GM12878 (cell line): ENCODE measurements around the gene FCGBP. TPM values are rescaled to one million over a fixed set of nuclear protein-coding genes. Genes with fewer than 3 reads are reported as not detected.

Experiments
- ATAC-seq: fragments of 200-7000 bp; cut with Tn5 transposase; 3 replicates; pipeline ENCODE4 v1.9.1; 2020; ENCODE audit warnings: mild to moderate bottlenecking, moderate library complexity
- BruUV-seq: library from RNA; stranded (reverse); fragments of 400-500 nt; replicated peaks from 2 replicates; lab custom pipeline; 2021; lab: Mats Ljungman, UMichigan
- CTCF ChIA-PET: fragments of 300-600 bp; sonication (Branson Sonifier 250); formaldehyde crosslinking; extraction: SDS; loops from one replicate; lab custom pipeline; 2021; ENCODE audit warnings: inconsistent platforms; lab: Yijun Ruan, JAX
- POLR2A ChIA-PET: fragments of 350-600 bp; formaldehyde crosslinking; extraction: SDS; loops from one replicate; lab custom pipeline; 2021; ENCODE audit warnings: inconsistent platforms; lab: Charles Lee
- RAD21 ChIA-PET: fragments of 300-600 bp; sonication (Branson Sonifier 250); formaldehyde crosslinking; loops from one replicate; lab custom pipeline; 2023; ENCODE audit warnings: antibody characterized with exemption; ENCODE audit not compliant: unreplicated experiment; lab: Charles Lee
- SMC1A ChIA-PET: fragments of 300-600 bp; sonication (Branson Sonifier 250); formaldehyde crosslinking; loops from one replicate; lab custom pipeline; 2023; ENCODE audit not compliant: unreplicated experiment, uncharacterized antibody; lab: Charles Lee
- DNase-seq: peaks from one replicate; pipeline ENCODE4 v3.0.0-alpha.2; 2011; ENCODE audit warnings: low read depth, low spot score
- FAIRE-seq: peaks from 3 replicates; lab custom pipeline; 2011; peaks lifted over from hg19 to GRCh38; lab: Jason Lieb, UNC
- H2AFZ ChIP-seq: 2 replicates; pipeline ENCODE4 v1.6.0; 2011; ENCODE audit warnings: low read depth, low read length, control low read depth; ENCODE audit not compliant: control insufficient read depth
- H3K27ac ChIP-seq: 2 replicates; pipeline ENCODE4 v1.5.1; 2011; ENCODE audit warnings: control low read depth; ENCODE audit not compliant: control insufficient read depth, insufficient read depth
- H3K27me3 ChIP-seq, 2 experiments: replicated peaks in 1 of 2; 2 replicates each; pipeline versions ENCODE4 v1.6.0 to v1.6.1; 2011; ENCODE audit warnings: low read length in 1 of 2; ENCODE audit not compliant: control insufficient read depth in 2 of 2, insufficient read depth in 2 of 2
- H3K36me3 ChIP-seq, 2 experiments: 2 replicates each; pipeline ENCODE4 v1.5.1; 2011; ENCODE audit warnings: low read length in 1 of 2; ENCODE audit not compliant: control insufficient read depth in 2 of 2, insufficient read depth in 2 of 2
- H3K4me1 ChIP-seq: 2 replicates; pipeline ENCODE4 v1.6.1; 2011; ENCODE audit warnings: mild to moderate bottlenecking, low read length, moderate library complexity, mixed read lengths; ENCODE audit not compliant: control insufficient read depth, insufficient read depth
- H3K4me2 ChIP-seq: 2 replicates; pipeline ENCODE4 v1.6.0; 2011; ENCODE audit warnings: control low read depth; ENCODE audit not compliant: control insufficient read depth, insufficient read depth
- H3K4me3 ChIP-seq: fragments of 200-600 bp; sonication (generic); 2 replicates; pipeline ENCODE4 v1.5.1; 2016
- H3K79me2 ChIP-seq: 2 replicates; pipeline ENCODE4 v1.6.0; 2011; ENCODE audit warnings: low read length; ENCODE audit not compliant: control insufficient read depth, insufficient read depth
- H3K9ac ChIP-seq: 2 replicates; pipeline ENCODE4 v1.8.0; 2011; ENCODE audit warnings: low read length, control low read depth, mixed read lengths; ENCODE audit not compliant: control insufficient read depth, insufficient read depth
- H3K9me3 ChIP-seq: replicated peaks from 3 replicates; pipeline ENCODE4 v1.5.1; 2011; ENCODE audit warnings: mild to moderate bottlenecking, low read length; ENCODE audit not compliant: control insufficient read depth, insufficient read depth
- H4K20me1 ChIP-seq: 2 replicates; pipeline ENCODE4 v1.6.0; 2011; ENCODE audit not compliant: control insufficient read depth, insufficient read depth
- DPF2 ChIP-seq: fragments of 450-650 bp; IDR thresholded peaks from 2 replicates; pipeline ENCODE4 v1.6.1; 2017; ENCODE audit warnings: mild to moderate bottlenecking
- FOS ChIP-seq: IDR thresholded peaks from 3 replicates; pipeline ENCODE4 v1.6.1; 2011; ENCODE audit warnings: borderline replicate concordance; ENCODE audit not compliant: insufficient read length; ENCODE audit errors: extremely low read depth
- GABPA ChIP-seq: IDR thresholded peaks from 2 replicates; pipeline ENCODE4 v1.6.1; 2014; ENCODE audit warnings: antibody characterized with exemption, low read depth, mild to moderate bottlenecking, inconsistent platforms
- KAT2A ChIP-seq: conservative IDR thresholded peaks from 2 replicates; pipeline ENCODE4 v1.6.1; 2011; ENCODE audit warnings: low read depth, low read length; ENCODE audit not compliant: control insufficient read depth
- POLR2A ChIP-seq: IDR thresholded peaks from 2 replicates; pipeline ENCODE4 v1.6.1; 2011; ENCODE audit warnings: low read depth, mild to moderate bottlenecking, low read length
- SIX5 ChIP-seq: IDR thresholded peaks from 2 replicates; pipeline ENCODE4 v1.6.1; 2011; ENCODE audit warnings: mild to moderate bottlenecking, low read depth, low read length, moderate library complexity; ENCODE audit not compliant: severe bottlenecking
- SMC3 ChIP-seq: IDR thresholded peaks from 2 replicates; pipeline ENCODE4 v1.6.1; 2011; ENCODE audit warnings: low read length, improper control_type of control experiment, borderline replicate concordance
- SPI1 ChIP-seq: IDR thresholded peaks from 2 replicates; pipeline ENCODE4 v1.6.1; 2011; ENCODE audit warnings: low read depth, mild to moderate bottlenecking, low read length, moderate library complexity, borderline replicate concordance; ENCODE audit not compliant: insufficient read depth
- ZNF217 ChIP-seq: fragments of 450-650 bp; IDR thresholded peaks from 2 replicates; pipeline ENCODE4 v1.6.1; 2017; ENCODE audit warnings: antibody characterized with exemption, mild to moderate bottlenecking
- WGBS: methylation state at CpG from one replicate; pipeline ENCODE4 v1.1.6; 2016; ENCODE audit warnings: low lambda C conversion rate; ENCODE audit not compliant: insufficient replicate concordance, insufficient coverage; ENCODE audit errors: missing lambda C conversion rate; 5-methylcytosine and 5-hydroxymethylcytosine counted together
- in situ Hi-C: fragments of 300-500 bp; cut with MboI; formaldehyde crosslinking; loops from 9 replicates; pipeline ENCODE4 v1.14.3; 2018; ENCODE audit warnings: mixed read lengths
- intact Hi-C: fragments of 100-400 bp; cut with micrococcal nuclease; formaldehyde crosslinking; loops from one replicate; pipeline ENCODE4 v1.14.2; 2022; ENCODE audit not compliant: unreplicated experiment
- polyA plus RNA-seq, 11 experiments: library from polyadenylated mRNA; depleted of rRNA in 4 of 11; unstranded in 6 of 11; stranded (reverse) in 5 of 11; fragments of >200 nt; fragmentation: Nextera tagmentation in 4 of 11; fragmentation: Illumina TruSeq in 1 of 11; extraction: Ambion mirVana in 4 of 11; extraction: Trizol in 1 of 11; gene quantifications; 1 replicate in 1 of 11; 2 replicates in 10 of 11; pipeline versions ENCODE4 v1.2.1 to v1.2.3, GENCODE V29; 2011 to 2016; ENCODE audit warnings: inconsistent platforms in 2 of 11, missing spikeins in 2 of 11, low read depth in 1 of 11
- total RNA-seq, 4 experiments: library from RNA; depleted of rRNA in 3 of 4; stranded (reverse); fragments of >200 nt in 3 of 4; fragmentation: Illumina TruSeq in 1 of 4; extraction: Trizol in 1 of 4; gene quantifications; 2 replicates each; pipeline versions ENCODE4 v1.2.1 to v1.2.3, GENCODE V29; 2013 to 2021
- TF ChIP-seq, protein P1 (sequence below): IDR thresholded peaks from 2 replicates; pipeline ENCODE4 v1.6.1; 2012; ENCODE audit warnings: low read depth, low read length, improper control_type of control experiment
- TF ChIP-seq, protein P2 (sequence below): fragments of 450-650 bp; IDR thresholded peaks from 2 replicates; pipeline ENCODE4 v1.6.1; 2016; ENCODE audit warnings: mild to moderate bottlenecking

Gene FCGBP
- total and polyA plus RNA-seq, 10 of the 15 experiments (the other 5 are each of a cell fraction or from before 2014, with no cell fraction given): 0.02 to 3.2 (median 0.37) TPM; not detected in 2

DNA sequence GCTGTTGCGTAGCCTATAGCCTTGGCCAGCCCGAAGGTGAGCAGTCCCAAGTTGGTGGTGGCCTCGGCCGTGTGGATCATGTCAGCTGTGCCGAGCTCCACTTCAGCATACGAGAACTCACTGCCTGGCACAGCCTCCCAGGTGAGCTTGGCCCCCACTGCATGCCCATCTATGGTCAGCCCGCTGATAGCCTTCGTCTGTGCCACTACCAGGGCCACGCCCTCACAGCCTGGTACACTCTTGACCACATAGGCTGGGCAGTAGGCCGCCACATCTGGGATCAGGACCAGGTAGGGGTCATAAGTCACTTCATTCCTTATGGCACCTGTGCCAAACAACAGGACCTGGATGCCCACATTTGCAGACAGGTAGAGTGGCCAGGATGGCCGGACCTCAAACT, 7.4 kb downstream of the FCGBP start (continued):
- TF ChIP-seq FOS: no peak

DNA sequence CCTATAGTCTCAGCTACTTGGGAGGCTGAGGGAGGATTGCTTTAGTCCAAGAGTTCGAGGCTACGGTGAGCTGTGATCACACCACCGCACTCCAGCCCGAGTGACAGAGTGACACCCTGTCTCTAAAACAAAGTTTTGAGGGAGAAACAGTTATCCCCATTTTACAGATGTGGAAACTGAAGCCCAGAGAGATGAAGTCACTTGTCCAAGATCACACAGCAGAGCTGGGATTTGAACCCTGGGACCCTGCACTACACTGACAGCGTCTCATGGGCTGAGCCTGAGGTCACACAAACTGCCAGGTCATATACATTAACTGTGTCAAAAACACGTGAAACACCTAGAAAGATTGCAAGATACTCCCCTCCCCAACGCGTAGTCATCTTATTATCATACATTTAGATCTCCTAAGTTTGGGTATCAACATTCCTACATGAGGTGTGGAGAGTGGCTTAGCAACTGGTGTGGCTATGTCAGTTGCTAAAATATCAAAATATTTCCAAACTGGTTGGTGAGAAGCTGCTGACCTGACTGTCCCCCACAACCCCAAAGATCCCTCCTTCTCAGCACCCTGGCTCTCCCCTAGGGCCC, 8.2 kb downstream of the FCGBP start:
- Histone ChIP-seq H4K20me1 (no peaks in the 10 kb centered on the region), H2AFZ (no peak overlapping the region), H3K4me3 (no peak overlapping the region), H3K79me2 (no peaks in the 10 kb centered on the region), H3K4me1 (no peaks in the 10 kb centered on the region), H3K9me3 (no peaks in the 10 kb centered on the region), H3K36me3 (no peaks in the 10 kb centered on the region), H3K4me2 (no peak overlapping the region), H3K27me3 (no peaks in the 10 kb centered on the region), H3K27ac (no peak overlapping the region), H3K9ac (no peak overlapping the region)
- POLR2A ChIA-PET: interaction anchor here (0.8 to 1.7 kb wide), 2 partner anchors 27 to 72 kb away, joined by 3 to 4 read pairs; no protein-coding TSS in a partner anchor
- intact Hi-C loops: no loop called here
- no peak for FAIRE-seq
- TF ChIP-seq KAT2A: no peak
- no peak for TF ChIP-seq GABPA
- 71% methylated on average over 8 of the region's 8 CpGs for WGBS
- CTCF ChIA-PET: interaction anchor here (1.4 kb wide), 1 partner anchor 44 kb away, joined by 6 read pairs; no protein-coding TSS in a partner anchor
- in situ Hi-C loops: no loop called here
- BruUV-seq: no TSS peak
- RAD21 ChIA-PET: interaction anchor here (0.8 to 0.9 kb wide), 2 partner anchors 16 to 44 kb away, joined by 3 read pairs; partner anchors contain the start of gene PSMC4
- no peak for ATAC-seq
- SMC1A ChIA-PET: interaction anchor here (1.2 to 2.0 kb wide), 3 partner anchors 16 to 44 kb away, joined by 3 to 6 read pairs (median 5); partner anchors contain the start of gene PSMC4
- no peak for DNase-seq

DNA sequence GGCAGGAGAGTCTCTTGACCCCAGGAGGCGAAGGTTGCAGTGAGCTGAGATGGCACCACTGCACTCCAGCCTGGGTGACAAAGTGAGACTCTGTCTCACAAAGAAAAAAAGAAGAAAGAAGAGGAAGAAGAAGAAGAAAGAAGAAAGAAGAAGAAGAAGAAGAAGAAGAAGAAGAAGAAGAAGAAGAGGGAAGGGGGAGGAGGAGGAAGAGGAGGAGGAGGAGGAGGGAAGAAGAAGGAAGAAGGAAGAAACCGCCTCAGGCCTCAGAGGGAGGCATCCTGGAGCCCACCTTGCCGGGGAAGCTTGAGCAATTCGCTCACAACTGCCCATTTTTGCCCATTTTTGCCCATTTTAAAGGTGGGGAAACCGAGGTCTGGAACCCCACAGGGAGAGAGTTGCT, 9.5 kb downstream of the FCGBP start:
- no peaks in the 10 kb centered on the region; the same call in 2 of the 3 replicates for H3K9me3 ChIP-seq
- no peak overlapping the region for H2AFZ ChIP-seq
- DNase-seq: no peak
- no peak overlapping the region for H3K27ac ChIP-seq
- no peak for FAIRE-seq
- H3K4me3 ChIP-seq: no peak overlapping the region
- RAD21 ChIA-PET: no interaction called here
- SMC1A ChIA-PET: interaction anchor here (1.2 to 2.0 kb wide), 2 partner anchors 17 to 46 kb away, joined by 3 to 5 read pairs; partner anchors contain the start of gene PSMC4
- in situ Hi-C loops (no loop called here), intact Hi-C loops (no loop called here)
- POLR2A ChIA-PET: interaction anchor here (1.7 kb wide), 1 partner anchor 28 kb away, joined by 4 read pairs; no protein-coding TSS in a partner anchor
- no peaks in the 10 kb centered on the region for H3K79me2 ChIP-seq
- no peak overlapping the region for H3K4me2 ChIP-seq
- no peaks in the 10 kb centered on the region for H3K27me3 ChIP-seq
- no peaks in the 10 kb centered on the region for H4K20me1 ChIP-seq
- H3K9ac ChIP-seq: no peak overlapping the region
- H3K36me3 ChIP-seq: no peaks in the 10 kb centered on the region
- 25% methylated on average over 5 of the region's 5 CpGs for WGBS
- ATAC-seq: no peak
- TF ChIP-seq ZNF217 (no peak), SIX5 (no peak), DPF2 (no peak), POLR2A (no peak), SMC3 (no peak), SPI1 (no peak)
- TF ChIP-seq, protein P1, sequence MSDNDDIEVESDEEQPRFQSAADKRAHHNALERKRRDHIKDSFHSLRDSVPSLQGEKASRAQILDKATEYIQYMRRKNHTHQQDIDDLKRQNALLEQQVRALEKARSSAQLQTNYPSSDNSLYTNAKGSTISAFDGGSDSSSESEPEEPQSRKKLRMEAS: no peak
- TF ChIP-seq, protein P2, sequence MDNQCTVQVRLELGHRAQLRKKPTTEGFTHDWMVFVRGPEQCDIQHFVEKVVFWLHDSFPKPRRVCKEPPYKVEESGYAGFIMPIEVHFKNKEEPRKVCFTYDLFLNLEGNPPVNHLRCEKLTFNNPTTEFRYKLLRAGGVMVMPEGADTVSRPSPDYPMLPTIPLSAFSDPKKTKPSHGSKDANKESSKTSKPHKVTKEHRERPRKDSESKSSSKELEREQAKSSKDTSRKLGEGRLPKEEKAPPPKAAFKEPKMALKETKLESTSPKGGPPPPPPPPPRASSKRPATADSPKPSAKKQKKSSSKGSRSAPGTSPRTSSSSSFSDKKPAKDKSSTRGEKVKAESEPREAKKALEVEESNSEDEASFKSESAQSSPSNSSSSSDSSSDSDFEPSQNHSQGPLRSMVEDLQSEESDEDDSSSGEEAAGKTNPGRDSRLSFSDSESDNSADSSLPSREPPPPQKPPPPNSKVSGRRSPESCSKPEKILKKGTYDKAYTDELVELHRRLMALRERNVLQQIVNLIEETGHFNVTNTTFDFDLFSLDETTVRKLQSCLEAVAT: no peak
- H3K4me1 ChIP-seq: no peaks in the 10 kb centered on the region
- CTCF ChIA-PET: interaction anchor here (1.4 kb wide), 1 partner anchor 45 kb away, joined by 6 read pairs; no protein-coding TSS in a partner anchor
- BruUV-seq: no TSS peak
